Right lobe of liver (tissue), 4 donors: Measurements from ENCODE around the gene BICRA.

Experiments
- CTCF ChIP-seq, 4 donors: fragments of 200-600 bp in 3 of 4; fragments of 450-650 bp in 1 of 4; IDR thresholded peaks; one replicate each; pipeline versions ENCODE4 v1.5.1 to v1.8.0; 2016 to 2022; ENCODE audit warnings: antibody characterized with exemption in 4 of 4, mild to moderate bottlenecking in 2 of 4
- POLR2A ChIP-seq: fragments of 450-650 bp; IDR thresholded peaks from one replicate; pipeline ENCODE4 v1.6.1; 2017; ENCODE audit warnings: antibody characterized with exemption, mild to moderate bottlenecking
- donor health status: DM: no; HTN: no; CAD: no.
- donor health status: DM: no; HTN: no; CAD: no.
- donor health status: DM: no; HTN: yes; CAD: no.

GRCh38 chr19:47569331-47569730, 39.6 kb upstream of the BICRA start:
- TF ChIP-seq POLR2A (no peak), CTCF (IDR thresholded peaks at IDR 0.05) (no peak)
